GM12864 (cell line): ENCODE results near the gene GCH1.
"Not testable (repeated sequence)": the region's sequence is repeated elsewhere in the genome, so short reads cannot be mapped to it uniquely, and the experiment has no call there.

ENCODE experiments used
- DNase-seq: peaks from one replicate; pipeline ENCODE4 v3.0.0-alpha.2; 2011; ENCODE audit warnings: low read depth
- H3K4me3 ChIP-seq: 2 replicates; pipeline ENCODE4 v1.5.1; 2011; ENCODE audit warnings: mild to moderate bottlenecking, low read depth, low read length, control low read depth
- CTCF ChIP-seq: IDR thresholded peaks from 2 replicates; pipeline ENCODE4 v1.5.1; 2011; ENCODE audit warnings: low read depth, mild to moderate bottlenecking, moderate library complexity, low read length, control low read depth, inconsistent platforms; ENCODE audit errors: missing control alignments

Gene GCH1

DNA sequence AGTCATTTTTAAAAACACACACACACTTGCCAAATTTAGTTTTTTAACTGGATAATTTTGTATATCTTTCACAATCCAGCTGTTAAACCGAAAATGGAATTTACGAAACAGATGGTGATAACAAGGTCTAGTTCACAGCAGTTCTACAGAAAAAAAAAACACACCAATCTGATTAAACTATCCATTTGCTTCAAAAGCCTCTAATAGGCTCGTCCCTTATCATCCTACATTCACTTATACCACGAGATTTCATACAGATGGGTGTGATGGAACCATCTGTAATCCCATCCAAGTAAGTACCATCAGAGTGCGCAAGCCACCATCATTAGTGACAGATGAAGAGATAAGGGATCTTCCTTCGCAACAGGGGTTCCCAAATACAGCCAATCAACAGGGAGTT is 20.1 kb downstream of the GCH1 start:
- no peak overlapping the region; the same call in 1 of the 2 replicates for H3K4me3 ChIP-seq
- no peak for DNase-seq
- TF ChIP-seq CTCF = no peak

- DNase-seq = no peak
- H3K4me3 ChIP-seq = peak overlapping the region; percentile 47
- no peak for TF ChIP-seq CTCF
These were observed 20.7 kb downstream of the GCH1 start for GRCh38 chr14:54881761-54882401.

- no peak for DNase-seq
- no peak for TF ChIP-seq CTCF
- peak overlapping the region; percentile 47 for H3K4me3 ChIP-seq
These were observed 21.3 kb downstream of the GCH1 start for GRCh38 chr14:54881235-54881760.

- TF ChIP-seq CTCF = no peak
- no peak overlapping the region for H3K4me3 ChIP-seq
- no peak for DNase-seq
These were observed 25.0 kb downstream of the GCH1 start for GRCh38 chr14:54877703-54878021.

DNA sequence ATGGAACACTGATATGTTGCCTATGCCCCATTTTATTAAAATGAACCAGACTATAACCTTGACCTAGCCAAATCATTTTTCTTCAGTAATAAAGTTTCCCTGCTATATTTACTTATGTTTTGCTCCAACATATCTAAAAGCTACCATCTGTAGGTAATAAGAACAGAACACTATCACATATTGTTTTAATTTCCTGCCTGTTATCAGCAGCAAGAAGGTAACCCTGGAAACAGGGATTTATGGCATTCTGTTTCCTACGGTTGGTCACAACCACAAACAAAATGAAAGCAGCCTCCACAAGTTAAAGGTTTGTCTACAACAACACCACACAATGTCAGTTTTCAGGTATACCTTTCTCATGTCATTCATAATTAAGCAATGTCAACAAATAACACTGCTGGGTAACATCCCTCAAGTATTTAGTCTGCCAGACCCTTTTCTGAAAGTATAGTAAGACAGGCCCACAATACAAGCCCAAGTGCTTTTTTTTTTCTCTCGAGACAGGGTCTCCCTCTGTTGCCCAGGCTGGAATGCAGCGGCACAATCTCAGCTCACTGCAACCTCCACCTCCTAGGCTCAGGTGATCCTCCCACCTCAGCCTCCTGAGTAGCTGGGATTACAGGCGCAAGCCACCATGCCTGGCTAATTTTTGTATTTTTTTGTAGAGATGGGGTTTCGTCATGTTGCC is 25.5 kb downstream of the GCH1 start:
- H3K4me3 ChIP-seq = no peak overlapping the region
- DNase-seq = no peak
- no peak for TF ChIP-seq CTCF

- DNase-seq, H3K4me3 ChIP-seq: not testable (repeated sequence)
These were observed 27.0 kb downstream of the GCH1 start for GRCh38 chr14:54875648-54876047.

- not testable (repeated sequence) for H3K4me3 ChIP-seq, DNase-seq
These were observed 32.2 kb downstream of the GCH1 start for GRCh38 chr14:54870154-54871090.
